Measurements from ENCODE around the gene USP21.
"Not testable (repeated sequence)": the region's sequence is repeated elsewhere in the genome, so short reads cannot be mapped to it uniquely, and the experiment has no call there.

Gene USP21, protein sequence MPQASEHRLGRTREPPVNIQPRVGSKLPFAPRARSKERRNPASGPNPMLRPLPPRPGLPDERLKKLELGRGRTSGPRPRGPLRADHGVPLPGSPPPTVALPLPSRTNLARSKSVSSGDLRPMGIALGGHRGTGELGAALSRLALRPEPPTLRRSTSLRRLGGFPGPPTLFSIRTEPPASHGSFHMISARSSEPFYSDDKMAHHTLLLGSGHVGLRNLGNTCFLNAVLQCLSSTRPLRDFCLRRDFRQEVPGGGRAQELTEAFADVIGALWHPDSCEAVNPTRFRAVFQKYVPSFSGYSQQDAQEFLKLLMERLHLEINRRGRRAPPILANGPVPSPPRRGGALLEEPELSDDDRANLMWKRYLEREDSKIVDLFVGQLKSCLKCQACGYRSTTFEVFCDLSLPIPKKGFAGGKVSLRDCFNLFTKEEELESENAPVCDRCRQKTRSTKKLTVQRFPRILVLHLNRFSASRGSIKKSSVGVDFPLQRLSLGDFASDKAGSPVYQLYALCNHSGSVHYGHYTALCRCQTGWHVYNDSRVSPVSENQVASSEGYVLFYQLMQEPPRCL

DNA sequence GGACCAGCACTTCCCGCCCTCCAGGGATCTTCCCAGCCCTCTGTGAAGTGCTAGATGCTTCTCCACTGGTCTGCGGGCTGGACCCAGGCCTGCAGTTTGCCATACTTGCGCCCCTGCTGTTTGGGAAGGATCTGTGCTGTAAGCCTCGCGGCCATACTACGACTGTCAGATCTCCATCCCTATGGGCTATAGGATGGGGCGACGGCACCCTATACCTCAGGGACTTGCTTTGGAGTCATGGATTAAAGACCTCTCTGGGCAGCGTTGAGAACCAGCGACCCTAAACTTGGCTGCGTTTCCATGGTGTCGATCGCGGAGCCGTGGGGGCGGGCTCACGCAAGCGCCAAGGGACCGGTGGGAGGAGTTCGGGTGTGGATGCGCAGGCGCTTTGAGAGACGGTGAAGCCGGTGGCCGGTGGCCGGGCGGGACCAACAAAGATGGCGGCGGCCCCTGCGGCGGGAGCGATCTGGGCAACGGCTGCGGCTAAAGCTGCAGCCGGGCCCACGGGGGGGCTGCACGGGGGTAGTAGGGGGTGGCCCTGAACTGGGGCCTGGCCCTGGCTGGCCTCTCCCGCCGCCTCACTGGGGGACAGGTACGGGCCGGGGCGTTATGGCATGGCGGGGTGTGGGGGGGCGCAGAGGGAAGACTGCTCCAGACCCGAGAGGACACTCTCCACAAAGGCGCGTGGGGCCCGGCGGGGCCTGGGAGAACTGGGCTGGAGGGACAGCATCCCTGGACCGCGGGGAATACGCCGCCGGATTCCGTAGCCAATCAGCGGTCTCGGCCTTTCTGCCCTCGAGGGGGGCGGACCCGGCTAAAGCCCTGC, at the start of gene USP21:
USP21 (plus strand) TSS at position 414 of the 826 bp plus-strand sequence. CDS start 1,141 bp downstream, outside the sequence.
- peak; percentile 81 to 86 for DNase-seq (ENCODE audit: extremely low read depth in 1 of 2, low read depth in 1 of 2)

DNA sequence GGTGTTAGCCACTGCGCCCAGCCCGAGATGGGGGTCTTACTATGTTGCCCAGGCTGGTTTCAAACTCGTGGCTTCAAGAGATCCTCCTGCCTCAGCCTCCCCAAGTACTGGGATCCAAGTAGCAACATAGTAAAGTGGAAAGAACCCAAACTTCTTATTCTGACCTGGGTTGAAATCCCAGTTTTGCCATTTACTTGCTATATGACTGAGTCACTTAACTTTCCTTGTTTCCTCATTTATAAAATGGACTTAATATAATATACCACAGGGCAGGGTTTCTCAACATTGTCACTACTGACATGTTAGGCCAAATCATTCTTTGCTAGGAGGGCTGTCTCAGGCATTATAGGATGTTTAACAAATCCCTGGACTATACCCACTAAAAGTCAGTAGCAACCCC, 48.2 kb upstream of the USP21 start:
- no peak for DNase-seq (ENCODE audit: extremely low read depth in 1 of 2, low read depth in 1 of 2)

DNA sequence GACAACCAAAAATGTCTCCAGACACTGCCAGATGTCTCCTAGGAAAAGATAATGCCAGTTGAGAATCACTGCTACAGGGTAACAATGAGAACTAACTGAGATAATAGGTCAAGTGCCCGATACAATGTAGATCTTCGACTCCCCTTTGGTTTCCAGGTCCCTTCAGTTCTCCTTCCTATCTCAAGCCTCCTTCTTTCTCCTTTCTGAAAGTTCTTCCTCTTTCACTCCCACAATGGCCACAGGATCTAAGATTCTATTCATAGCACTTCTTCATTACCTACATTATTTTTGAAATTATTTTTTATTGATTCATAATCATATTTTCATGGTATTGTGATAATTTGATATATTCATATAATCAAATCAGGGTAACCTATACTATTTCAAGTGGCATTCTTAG, 47.8 kb upstream of the USP21 start:
- no peak for DNase-seq (ENCODE audit: extremely low read depth in 1 of 2, low read depth in 1 of 2)

DNA sequence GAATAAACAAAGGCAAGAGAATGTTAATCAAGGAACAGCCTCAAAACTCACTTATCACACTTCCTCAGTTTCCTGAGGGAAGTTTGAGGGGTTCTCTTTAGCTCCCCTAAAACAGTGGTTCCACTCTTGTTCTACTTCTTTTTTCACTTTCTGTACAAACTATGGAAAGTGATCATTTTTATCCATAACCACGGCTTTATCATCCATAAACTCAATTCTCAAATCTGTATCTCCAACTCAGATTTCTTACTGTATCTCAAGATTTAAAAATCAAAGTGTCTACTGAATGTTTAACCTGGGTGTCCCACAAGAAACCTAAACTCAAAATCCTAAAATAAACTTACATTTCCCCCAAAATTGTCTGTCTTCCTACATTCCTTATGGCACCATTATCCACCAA, 45.4 kb upstream of the USP21 start:
- DNase-seq (ENCODE audit: extremely low read depth in 1 of 2, low read depth in 1 of 2): no peak

DNA sequence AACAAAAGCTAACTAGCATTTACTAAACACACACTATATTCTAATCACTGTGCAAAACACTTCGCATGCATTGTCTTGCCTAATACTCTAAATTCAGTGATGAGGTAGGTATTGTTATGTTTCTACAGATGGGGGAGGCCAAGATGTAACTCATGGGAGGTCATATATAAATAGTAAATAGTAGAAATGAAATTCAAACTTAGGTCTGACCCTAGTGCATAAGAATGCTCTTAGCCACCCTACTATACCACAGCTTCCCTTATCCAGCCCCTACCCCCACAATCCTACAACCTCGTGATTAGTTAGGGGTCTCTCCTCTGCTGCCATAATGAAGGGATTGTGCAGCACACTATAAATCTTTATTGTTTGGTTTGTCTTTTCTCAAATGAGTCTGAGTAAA, 44.7 kb upstream of the USP21 start:
- no peak for DNase-seq (ENCODE audit: extremely low read depth in 1 of 2, low read depth in 1 of 2)

GRCh38 chr1:161115132-161115711, 44.1 kb upstream of the USP21 start:
- no peak for DNase-seq (ENCODE audit: extremely low read depth in 1 of 2, low read depth in 1 of 2)

DNA sequence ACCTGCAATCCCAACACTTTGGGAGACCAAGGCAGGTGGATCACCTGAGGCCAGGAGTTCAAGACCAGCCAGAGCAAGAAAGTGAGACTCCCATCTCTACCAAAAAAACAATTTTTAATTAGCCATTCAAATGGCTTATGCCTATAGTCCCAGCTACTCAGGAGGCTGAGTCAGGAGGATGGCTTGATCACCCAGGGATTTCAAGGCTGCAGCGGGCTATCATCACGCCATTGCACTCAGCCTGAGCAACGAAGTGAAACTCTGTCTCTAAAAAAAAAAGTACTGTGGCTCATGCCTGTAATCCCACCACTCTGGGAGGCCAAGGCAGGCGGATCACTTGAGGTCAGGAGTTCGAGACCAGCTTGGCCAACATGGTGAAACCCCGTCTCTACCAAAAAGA, 43.3 kb upstream of the USP21 start:
- not testable (repeated sequence) for DNase-seq (ENCODE audit: extremely low read depth in 1 of 2, low read depth in 1 of 2)

DNA sequence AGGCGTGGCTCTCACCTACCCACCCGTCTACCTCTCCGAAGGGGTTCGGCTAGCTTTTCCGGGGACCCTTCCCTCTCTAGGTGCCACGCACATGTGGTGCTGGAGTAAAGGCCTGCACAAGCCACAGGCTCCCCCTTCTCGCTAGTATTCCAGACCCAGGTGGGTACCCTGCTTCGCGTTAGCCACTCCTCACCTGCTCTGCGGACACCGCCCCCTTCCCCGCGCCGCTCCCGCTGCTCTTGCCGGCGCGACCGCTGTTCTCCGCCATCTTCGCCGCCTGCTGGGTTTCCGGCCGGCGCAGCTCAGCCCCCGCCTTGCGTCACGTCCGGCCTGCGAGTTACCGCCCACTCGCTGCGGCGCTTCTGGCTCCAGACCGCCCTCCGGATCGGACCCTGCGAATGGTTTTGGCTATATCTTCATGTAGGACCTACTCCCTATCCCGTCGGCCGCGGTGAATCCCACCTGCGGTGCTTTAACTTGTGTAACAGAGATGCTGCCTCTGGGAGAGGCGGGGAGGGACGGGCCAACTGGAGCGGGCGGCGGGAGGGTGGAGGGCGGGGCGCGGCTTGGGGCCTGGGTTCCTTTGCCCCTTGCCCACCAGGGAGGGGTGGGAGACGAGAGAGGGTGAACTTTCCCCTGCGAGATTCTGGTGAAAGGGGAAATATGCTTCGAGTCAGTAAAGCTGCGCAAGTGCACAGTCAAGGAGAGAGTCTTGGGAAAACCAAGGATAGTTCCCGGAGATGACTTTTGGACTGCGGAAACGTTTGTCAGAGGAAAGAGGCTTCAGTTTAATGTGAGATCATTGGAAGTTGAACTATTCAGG, 41.3 kb upstream of the USP21 start, which contains the start of the genes NIT1 and PFDN2:
NIT1 (plus strand) TSS at position 347 of the 823 bp plus-strand sequence; CDS start at position 419, 72 bp downstream.
PFDN2 (minus strand) TSS at position 279 of the 823 bp plus-strand sequence; CDS start at position 268, 11 bp downstream.
- peak; percentile 33 to 79 for DNase-seq (ENCODE audit: extremely low read depth in 1 of 2, low read depth in 1 of 2)

DNA sequence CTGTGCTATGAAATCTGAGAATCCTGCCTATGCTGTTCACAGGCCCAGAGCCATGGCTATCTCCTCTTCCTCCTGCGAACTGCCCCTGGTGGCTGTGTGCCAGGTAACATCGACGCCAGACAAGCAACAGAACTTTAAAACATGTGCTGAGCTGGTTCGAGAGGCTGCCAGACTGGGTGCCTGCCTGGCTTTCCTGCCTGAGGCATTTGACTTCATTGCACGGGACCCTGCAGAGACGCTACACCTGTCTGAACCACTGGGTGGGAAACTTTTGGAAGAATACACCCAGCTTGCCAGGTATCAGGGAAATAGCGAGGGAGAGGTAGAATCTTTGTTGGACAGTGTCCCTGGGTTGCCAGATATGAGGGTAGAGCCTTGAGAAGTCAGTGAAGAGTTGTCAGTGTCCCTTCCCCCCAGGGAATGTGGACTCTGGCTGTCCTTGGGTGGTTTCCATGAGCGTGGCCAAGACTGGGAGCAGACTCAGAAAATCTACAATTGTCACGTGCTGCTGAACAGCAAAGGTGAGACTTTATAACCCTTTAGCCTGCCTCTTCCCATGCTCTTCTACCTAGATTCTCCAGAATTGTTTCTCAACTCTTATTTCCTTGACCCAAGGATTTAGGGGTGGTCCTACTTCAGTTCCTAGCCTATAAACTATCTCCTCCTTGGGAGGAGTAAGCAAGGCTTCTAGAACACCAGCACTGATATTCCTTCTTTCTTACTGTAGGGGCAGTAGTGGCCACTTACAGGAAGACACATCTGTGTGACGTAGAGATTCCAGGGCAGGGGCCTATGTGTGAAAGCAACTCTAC, 40.0 kb upstream of the USP21 start:
- peak; percentile 21 to 25 for DNase-seq (ENCODE audit: extremely low read depth in 1 of 2, low read depth in 1 of 2)

GRCh38 chr1:161121042-161121650, 38.2 kb upstream of the USP21 start:
- no peak for DNase-seq (ENCODE audit: extremely low read depth in 1 of 2, low read depth in 1 of 2)

DNA sequence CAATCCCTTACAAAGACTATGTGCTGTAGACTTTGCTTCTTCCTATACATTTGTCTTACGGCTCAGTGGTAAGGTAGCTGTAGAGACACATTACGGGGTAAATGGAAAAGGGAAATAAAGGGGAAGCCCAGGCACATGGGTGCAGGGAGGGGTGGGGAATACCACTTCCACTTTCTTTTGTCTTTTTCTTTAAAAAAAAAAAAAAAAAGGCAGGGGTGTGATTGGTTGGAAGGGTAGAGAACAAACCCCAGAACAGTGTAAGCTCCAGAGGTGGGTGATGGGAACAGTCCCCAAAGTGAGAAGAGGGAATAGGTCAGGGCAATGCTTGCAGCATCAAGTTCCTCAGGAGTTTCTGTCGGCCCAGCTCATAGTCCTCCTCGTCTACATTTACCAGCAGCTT, 37.5 kb upstream of the USP21 start:
- no peak for DNase-seq (ENCODE audit: extremely low read depth in 1 of 2, low read depth in 1 of 2)

DNA sequence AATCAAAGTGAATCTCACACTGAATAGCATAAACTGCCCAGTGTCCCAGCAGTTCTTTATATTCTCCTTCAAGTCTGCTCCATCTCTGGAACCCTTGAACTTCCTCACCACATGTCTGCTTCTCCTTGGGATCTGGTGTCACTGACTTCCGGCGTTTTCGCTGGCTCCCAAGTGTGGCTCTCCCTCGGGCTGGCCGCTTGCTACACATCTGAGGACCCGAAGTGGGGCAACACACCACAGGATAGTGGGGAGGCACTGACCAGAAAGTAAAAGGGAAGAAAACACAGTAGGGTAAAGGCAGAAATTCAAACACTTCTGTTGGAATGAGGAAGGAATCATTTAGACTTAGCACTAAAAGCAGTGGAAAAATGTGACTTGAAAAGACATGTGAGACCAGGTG, 36.3 kb upstream of the USP21 start:
- DNase-seq (ENCODE audit: extremely low read depth in 1 of 2, low read depth in 1 of 2): no peak

- no peak for DNase-seq (ENCODE audit: extremely low read depth in 1 of 2, low read depth in 1 of 2)
Measured at GRCh38 chr1:161127649-161128048, 31.7 kb upstream of the USP21 start.

DNA sequence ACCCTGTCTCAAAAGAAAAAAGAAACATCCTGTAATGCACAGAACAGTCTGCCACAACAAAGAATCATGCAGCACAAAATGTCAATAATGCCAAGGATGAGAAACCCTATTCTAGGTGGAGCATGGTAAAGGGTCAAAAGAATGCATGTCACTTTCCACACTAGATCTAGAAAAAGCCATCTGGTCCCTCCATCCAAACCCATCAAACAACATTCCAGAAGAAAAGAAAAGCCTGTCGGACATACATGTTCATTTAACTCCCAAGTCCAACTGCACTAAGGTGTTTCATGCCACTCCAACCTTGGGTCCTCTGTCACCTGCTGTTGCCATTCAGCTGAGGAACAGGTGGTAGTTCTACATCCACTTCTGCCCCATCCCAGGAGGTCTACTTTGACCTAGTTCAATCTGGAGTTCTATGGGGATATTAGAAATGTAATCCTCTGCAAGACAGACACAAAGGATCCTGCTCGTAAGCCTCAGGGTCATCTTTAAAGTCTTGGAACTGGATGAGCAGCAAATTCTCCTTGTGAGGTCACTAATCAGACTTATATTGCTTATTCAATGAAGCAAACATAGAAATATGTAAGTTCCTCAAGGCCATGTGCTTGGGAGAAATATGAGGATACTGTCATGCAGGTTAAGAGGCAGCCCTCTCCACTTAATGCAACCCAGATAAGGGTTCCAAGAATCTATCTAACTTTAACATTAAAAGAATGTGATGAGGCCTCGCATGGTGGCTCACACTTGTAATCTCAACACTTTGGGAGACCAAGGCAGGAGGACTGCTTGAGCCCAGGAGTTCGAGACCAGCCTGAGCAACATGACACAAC, 30.5 kb upstream of the USP21 start:
- no peak for DNase-seq (ENCODE audit: extremely low read depth in 1 of 2, low read depth in 1 of 2)

DNA sequence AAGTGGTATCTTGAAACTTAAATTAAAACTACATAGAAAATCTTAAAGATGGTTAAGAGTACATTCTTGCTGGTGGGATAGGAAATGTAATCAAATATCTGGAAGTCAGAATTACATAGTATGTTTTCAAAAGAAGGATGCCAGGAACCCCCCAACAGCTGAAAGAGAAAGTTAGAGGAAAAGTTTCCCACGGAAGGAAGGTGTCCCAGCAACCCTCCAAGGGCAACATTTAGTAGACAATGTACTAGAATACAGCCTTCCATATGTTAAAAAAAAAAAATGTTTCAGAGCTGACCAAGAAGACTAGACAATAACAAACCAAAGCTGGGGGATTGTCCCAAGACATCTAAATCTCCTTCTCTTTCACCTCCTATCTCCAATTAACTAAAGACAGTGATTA, 29.0 kb upstream of the USP21 start:
- DNase-seq (ENCODE audit: extremely low read depth in 1 of 2, low read depth in 1 of 2): no peak

DNA sequence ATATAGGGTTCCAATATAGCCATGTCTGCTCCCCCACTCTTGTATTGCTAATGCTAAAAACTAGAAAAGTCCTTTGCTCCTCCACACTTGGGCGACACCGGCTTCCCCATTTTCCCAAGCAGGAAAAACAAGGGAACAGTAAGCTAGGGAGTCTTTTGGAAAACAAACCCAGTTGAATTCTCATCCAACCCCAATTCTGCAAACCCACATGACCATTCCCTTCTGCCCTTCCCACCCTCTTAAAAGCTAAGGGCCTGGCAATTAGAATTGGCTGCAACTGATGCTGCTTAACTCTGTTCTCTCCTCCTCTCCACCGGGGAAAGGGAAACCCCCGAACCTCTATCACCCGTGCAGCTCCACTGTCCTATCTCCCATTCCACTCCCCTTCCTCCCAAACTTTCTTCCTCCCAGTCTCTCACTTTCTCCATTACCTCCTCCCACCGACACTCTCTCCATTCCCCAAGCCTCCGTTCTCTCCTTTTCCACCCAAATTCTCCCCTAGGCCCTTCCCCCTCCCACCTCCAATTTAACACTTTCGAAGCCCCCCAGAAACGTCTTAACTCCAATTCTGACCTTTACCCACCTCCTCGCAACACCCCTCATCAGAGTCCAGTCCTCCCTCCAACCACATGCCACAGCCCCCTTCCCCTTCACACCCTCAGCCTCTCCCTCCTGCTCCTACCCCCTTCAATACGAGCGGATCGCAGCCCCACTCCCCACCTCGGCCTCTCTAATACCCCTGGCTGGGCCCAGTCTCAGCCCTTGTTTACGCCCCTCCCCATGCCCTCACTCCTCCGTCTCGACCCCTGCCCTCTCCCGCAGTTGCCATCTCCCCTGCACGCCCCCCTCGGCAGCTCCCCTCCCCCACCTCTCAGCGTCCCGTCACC, 27.5 kb upstream of the USP21 start:
- no peak for DNase-seq (ENCODE audit: extremely low read depth in 1 of 2, low read depth in 1 of 2)

Measured in activated CD8-positive, alpha-beta memory T cell treated with anti-CD3 and anti-CD28 coated beads for 1 hour (primary cell).